ENCODE results near the gene CCDC85C.

Gene CCDC85C

DNA sequence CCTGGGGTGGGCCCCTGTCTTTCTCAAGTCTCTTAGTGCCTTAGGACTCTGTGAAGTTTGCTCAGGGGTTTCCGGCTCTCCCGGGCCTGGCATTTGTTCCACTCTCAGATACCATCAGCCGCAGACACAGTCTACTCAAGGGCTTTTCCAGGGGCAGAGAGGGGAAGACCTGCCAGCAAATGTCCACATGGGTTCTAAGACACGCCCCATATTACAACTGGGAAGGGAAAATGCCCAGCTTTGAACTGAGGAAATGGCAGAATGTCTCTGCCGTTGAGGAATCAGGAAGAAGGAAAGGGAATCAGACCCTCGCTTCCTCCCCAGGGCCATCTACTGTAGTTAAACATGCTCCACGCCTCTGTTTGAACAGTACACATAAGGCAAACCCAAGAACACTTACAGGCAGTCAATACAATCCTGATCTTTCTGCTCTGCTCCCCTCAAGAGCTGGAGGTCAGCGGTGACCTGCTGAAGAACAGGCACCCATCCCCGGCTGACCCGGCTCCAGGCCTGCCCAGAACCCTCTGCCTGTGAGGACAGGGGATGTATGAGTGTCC lies 7.9 kb downstream of the CCDC85C start:
- no peak for TF ChIP-seq RAD21 (IDR thresholded peaks at IDR 0.05; ENCODE audit: low read depth)

DNA sequence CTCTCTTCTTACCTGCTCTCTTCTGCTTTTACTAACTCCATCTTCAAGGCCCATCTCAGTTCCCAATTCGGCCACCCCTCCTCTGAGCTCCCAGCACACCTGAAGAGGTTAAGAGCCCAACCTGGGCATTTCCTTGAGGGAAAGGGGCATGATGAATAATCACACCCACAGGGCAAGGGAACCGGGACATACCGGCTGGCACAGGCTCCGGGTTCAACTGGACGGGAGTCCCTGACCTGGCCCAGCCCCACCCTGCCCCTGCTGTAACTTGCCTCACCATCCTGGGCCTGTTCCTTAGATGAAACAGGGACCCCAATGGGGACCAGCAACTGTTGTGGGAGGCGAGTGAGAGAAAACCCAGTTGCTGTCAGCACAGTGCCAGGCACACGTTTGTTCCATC lies 8.5 kb downstream of the CCDC85C start:
- TF ChIP-seq TAF1 (IDR thresholded peaks at IDR 0.05; ENCODE audit: low read depth) (no peak), NFIC (IDR thresholded peaks at IDR 0.05) (no peak)

DNA sequence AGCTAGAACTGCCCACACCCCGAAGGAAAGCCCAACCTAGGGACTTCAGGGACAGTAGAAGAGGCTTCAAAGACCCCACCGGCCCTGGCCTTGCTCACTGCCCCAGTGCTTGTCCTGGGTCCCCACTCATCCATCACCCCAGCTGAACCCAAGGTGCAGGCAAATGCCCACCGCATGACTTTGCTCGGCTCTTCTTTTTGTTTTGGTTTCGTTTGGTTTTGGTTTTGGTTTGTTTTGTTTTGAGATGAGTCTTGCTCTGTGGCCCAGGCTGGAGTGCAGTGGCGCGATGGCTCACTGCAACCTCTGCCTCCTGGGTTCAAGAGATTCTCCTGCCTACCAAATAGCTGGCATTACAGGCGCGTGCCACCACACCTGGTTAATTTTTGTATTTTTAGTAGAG lies 9.0 kb downstream of the CCDC85C start:
- TF ChIP-seq YY1 (IDR thresholded peaks at IDR 0.05; ENCODE audit: low read depth) = no peak
- TF ChIP-seq CREB1 (IDR thresholded peaks at IDR 0.05; ENCODE audit: low read depth) = no peak

DNA sequence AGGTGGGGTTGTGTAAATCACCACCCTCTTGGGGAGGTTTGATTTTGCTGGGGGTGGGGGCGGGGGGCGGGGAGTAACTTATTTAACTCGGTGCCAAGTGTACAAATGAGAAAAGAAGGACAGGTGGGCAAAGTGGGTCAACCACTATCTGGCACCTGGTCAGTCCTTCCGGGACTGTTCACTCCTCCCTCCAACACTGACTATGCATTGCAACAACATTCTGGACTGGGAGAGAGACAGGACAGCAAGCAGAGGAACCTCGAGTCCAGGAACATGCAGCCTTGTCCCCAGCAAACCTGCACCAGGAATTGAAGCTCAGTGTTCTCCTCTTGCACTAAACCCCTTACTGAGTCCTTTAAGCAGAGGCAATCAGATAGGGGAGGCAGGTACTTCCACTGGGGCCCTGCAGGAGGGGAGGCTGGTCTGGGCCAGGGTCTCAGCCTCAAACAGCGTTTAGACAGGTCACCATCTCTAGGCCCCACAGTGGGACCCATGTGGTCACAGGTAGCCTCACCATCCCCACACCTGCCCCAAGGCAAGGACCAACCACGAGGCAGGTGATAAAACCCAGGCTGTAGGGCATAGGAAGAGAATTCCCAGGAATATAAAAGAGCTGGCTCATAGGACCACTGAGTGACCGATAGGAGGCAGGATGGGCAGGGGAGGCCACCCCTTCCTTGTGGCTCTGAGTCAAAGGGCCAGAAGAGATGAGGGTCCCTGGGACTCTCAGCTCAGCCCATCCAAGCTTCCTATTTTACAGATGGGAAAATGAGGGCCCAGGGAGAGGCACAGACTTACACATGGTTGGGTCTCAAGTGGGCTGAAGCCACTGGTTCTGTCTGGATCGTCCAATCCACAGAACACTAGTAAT lies 9.8 kb downstream of the CCDC85C start:
- TF ChIP-seq RAD21 (IDR thresholded peaks at IDR 0.05; ENCODE audit: low read depth) = no peak
- no peak for TF ChIP-seq TEAD4 (IDR thresholded peaks at IDR 0.05)
- TF ChIP-seq TCF12 (IDR thresholded peaks at IDR 0.05; ENCODE audit: low read depth) = no peak
- TF ChIP-seq EP300 (IDR thresholded peaks at IDR 0.05; ENCODE audit: borderline replicate concordance) = no peak
- TF ChIP-seq EGR1 (IDR thresholded peaks at IDR 0.05) = no peak
- no peak for TF ChIP-seq YY1 (IDR thresholded peaks at IDR 0.05; ENCODE audit: low read depth)
- no peak for TF ChIP-seq CEBPB (IDR thresholded peaks at IDR 0.05)
- TF ChIP-seq, protein P1, sequence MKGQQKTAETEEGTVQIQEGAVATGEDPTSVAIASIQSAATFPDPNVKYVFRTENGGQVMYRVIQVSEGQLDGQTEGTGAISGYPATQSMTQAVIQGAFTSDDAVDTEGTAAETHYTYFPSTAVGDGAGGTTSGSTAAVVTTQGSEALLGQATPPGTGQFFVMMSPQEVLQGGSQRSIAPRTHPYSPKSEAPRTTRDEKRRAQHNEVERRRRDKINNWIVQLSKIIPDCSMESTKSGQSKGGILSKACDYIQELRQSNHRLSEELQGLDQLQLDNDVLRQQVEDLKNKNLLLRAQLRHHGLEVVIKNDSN (IDR thresholded peaks at IDR 0.05) = no peak
- TF ChIP-seq NFIC (IDR thresholded peaks at IDR 0.05) = no peak
- no peak for TF ChIP-seq MAX (IDR thresholded peaks at IDR 0.05)
- no peak for TF ChIP-seq ZBTB7A (IDR thresholded peaks at IDR 0.05; ENCODE audit: low read depth)
- no peak for TF ChIP-seq FOXM1 (IDR thresholded peaks at IDR 0.05; ENCODE audit: borderline replicate concordance, low read depth)
- no peak for TF ChIP-seq CREB1 (IDR thresholded peaks at IDR 0.05; ENCODE audit: low read depth)
- TF ChIP-seq, protein P2, sequence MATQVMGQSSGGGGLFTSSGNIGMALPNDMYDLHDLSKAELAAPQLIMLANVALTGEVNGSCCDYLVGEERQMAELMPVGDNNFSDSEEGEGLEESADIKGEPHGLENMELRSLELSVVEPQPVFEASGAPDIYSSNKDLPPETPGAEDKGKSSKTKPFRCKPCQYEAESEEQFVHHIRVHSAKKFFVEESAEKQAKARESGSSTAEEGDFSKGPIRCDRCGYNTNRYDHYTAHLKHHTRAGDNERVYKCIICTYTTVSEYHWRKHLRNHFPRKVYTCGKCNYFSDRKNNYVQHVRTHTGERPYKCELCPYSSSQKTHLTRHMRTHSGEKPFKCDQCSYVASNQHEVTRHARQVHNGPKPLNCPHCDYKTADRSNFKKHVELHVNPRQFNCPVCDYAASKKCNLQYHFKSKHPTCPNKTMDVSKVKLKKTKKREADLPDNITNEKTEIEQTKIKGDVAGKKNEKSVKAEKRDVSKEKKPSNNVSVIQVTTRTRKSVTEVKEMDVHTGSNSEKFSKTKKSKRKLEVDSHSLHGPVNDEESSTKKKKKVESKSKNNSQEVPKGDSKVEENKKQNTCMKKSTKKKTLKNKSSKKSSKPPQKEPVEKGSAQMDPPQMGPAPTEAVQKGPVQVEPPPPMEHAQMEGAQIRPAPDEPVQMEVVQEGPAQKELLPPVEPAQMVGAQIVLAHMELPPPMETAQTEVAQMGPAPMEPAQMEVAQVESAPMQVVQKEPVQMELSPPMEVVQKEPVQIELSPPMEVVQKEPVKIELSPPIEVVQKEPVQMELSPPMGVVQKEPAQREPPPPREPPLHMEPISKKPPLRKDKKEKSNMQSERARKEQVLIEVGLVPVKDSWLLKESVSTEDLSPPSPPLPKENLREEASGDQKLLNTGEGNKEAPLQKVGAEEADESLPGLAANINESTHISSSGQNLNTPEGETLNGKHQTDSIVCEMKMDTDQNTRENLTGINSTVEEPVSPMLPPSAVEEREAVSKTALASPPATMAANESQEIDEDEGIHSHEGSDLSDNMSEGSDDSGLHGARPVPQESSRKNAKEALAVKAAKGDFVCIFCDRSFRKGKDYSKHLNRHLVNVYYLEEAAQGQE (IDR thresholded peaks at IDR 0.05; ENCODE audit: low read depth) = no peak
- no peak for TF ChIP-seq TAF1 (IDR thresholded peaks at IDR 0.05; ENCODE audit: low read depth)

- TF ChIP-seq MAX (IDR thresholded peaks at IDR 0.05) (no peak), RAD21 (IDR thresholded peaks at IDR 0.05; ENCODE audit: low read depth) (no peak), EGR1 (IDR thresholded peaks at IDR 0.05) (no peak), FOXM1 (IDR thresholded peaks at IDR 0.05; ENCODE audit: borderline replicate concordance, low read depth) (no peak), NFIC (IDR thresholded peaks at IDR 0.05) (no peak), TAF1 (IDR thresholded peaks at IDR 0.05; ENCODE audit: low read depth) (no peak), YY1 (IDR thresholded peaks at IDR 0.05; ENCODE audit: low read depth) (no peak), EP300 (IDR thresholded peaks at IDR 0.05; ENCODE audit: borderline replicate concordance) (no peak)
- TF ChIP-seq, protein P1 (IDR thresholded peaks at IDR 0.05) = no peak
Observed at GRCh38 chr14:99592933-99593753, 10.9 kb downstream of the CCDC85C start.

- TF ChIP-seq EGR1 (IDR thresholded peaks at IDR 0.05) = no peak
- TF ChIP-seq, protein P2 (IDR thresholded peaks at IDR 0.05; ENCODE audit: low read depth) = peak; percentile 34; the same call in 1 of the 2 replicates
- TF ChIP-seq CEBPB (IDR thresholded peaks at IDR 0.05) = no peak
- no peak for TF ChIP-seq YY1 (IDR thresholded peaks at IDR 0.05; ENCODE audit: low read depth)
- TF ChIP-seq TEAD4 (IDR thresholded peaks at IDR 0.05) = no peak
- TF ChIP-seq, protein P1 (IDR thresholded peaks at IDR 0.05) = no peak
Observed at GRCh38 chr14:99592394-99592793, 11.6 kb downstream of the CCDC85C start.
